ENCODE results near the gene SLC25A33.

GRCh38 chr1:9612871-9613624 is 73.8 kb downstream of the SLC25A33 start:
- no peak for TF ChIP-seq CTCF (IDR thresholded peaks at IDR 0.05; ENCODE audit: borderline replicate concordance, extremely low read depth, low read length, poor library complexity, severe bottlenecking)
- no peak for TF ChIP-seq EZH2 (IDR thresholded peaks at IDR 0.05; ENCODE audit: borderline replicate concordance, low read depth, low read length, severe bottlenecking)

Measured in DND-41 (cell line).